Dermis blood vessel endothelial cell (primary cell): Measurements from ENCODE around the gene CLDN5. TPM values are rescaled to one million over a fixed set of nuclear protein-coding genes. Genes with fewer than 3 reads are reported as not detected.
"Not testable (repeated sequence)": the region's sequence is repeated elsewhere in the genome, so short reads cannot be mapped to it uniquely, and the experiment has no call there.

ENCODE experiments used
- DNase-seq: peaks from one replicate; pipeline ENCODE4 v3.0.0; 2010
- total RNA-seq: library from RNA; depleted of rRNA; stranded (reverse); fragments of >200 nt; gene quantifications from 2 replicates; pipeline ENCODE4 v1.2.3, GENCODE V29; 2014

The CLDN5 gene
- total RNA-seq, 1 donor from 2014 or later, result 2,150 TPM

GRCh38 chr22:19547620-19548019 is 23.4 kb upstream of the CLDN5 start:
- DNase-seq, result no peak

GRCh38 chr22:19546680-19547079 is 22.5 kb upstream of the CLDN5 start:
- no peak for DNase-seq

- no peak for DNase-seq
Measured at GRCh38 chr22:19545935-19546207, 21.7 kb upstream of the CLDN5 start.

- no peak for DNase-seq
Measured at GRCh38 chr22:19543970-19544708, 19.9 kb upstream of the CLDN5 start.

GRCh38 chr22:19540394-19540793 is 16.2 kb upstream of the CLDN5 start:
- no peak for DNase-seq

GRCh38 chr22:19537941-19538488 is 13.8 kb upstream of the CLDN5 start:
- DNase-seq, result no peak

GRCh38 chr22:19536564-19536963 is 12.4 kb upstream of the CLDN5 start:
- no peak for DNase-seq

- DNase-seq, result peak; percentile 75
Measured at GRCh38 chr22:19535001-19535400, 10.8 kb upstream of the CLDN5 start.

GRCh38 chr22:19533857-19534256 is 9.6 kb upstream of the CLDN5 start:
- DNase-seq, result no peak

GRCh38 chr22:19533049-19533626 is 8.9 kb upstream of the CLDN5 start:
- DNase-seq, result peak; percentile 32

- DNase-seq, result not testable (repeated sequence)
Measured at GRCh38 chr22:19531327-19531726, 7.1 kb upstream of the CLDN5 start.

- DNase-seq, result no peak
Measured at GRCh38 chr22:19530751-19531150, 6.5 kb upstream of the CLDN5 start.

GRCh38 chr22:19529811-19530210 is 5.6 kb upstream of the CLDN5 start:
- no peak for DNase-seq

GRCh38 chr22:19527861-19528417 is 3.7 kb upstream of the CLDN5 start:
- no peak for DNase-seq

GRCh38 chr22:19527321-19527721 is 3.1 kb upstream of the CLDN5 start:
- peak; percentile 78 for DNase-seq

- DNase-seq, result no peak
Measured at GRCh38 chr22:19526702-19527111, 2.5 kb upstream of the CLDN5 start.

- DNase-seq, result no peak
Measured at GRCh38 chr22:19526076-19526701, 2.0 kb upstream of the CLDN5 start.

GRCh38 chr22:19525666-19526065 is 1.5 kb upstream of the CLDN5 start:
- no peak for DNase-seq

GRCh38 chr22:19525116-19525660 is 978 bp upstream of the CLDN5 start:
- DNase-seq, result peak; percentile 70

- DNase-seq, result peak; percentile 70
Measured at GRCh38 chr22:19523240-19524169, 705 bp downstream of the CLDN5 start.

- no peak for DNase-seq
Measured at GRCh38 chr22:19522881-19523239, 1.4 kb downstream of the CLDN5 start.

- peak; percentile 50 for DNase-seq
Measured at GRCh38 chr22:19522190-19522880, 1.9 kb downstream of the CLDN5 start.
